GM21619 (cell line): ENCODE data around the gene PLCH2.

Source experiments
- ATAC-seq: cut with Tn5 transposase; IDR thresholded peaks from one replicate; pipeline ENCODE4 v1.9.1; 2021; ENCODE audit not compliant: unreplicated experiment

PLCH2 gene, protein sequence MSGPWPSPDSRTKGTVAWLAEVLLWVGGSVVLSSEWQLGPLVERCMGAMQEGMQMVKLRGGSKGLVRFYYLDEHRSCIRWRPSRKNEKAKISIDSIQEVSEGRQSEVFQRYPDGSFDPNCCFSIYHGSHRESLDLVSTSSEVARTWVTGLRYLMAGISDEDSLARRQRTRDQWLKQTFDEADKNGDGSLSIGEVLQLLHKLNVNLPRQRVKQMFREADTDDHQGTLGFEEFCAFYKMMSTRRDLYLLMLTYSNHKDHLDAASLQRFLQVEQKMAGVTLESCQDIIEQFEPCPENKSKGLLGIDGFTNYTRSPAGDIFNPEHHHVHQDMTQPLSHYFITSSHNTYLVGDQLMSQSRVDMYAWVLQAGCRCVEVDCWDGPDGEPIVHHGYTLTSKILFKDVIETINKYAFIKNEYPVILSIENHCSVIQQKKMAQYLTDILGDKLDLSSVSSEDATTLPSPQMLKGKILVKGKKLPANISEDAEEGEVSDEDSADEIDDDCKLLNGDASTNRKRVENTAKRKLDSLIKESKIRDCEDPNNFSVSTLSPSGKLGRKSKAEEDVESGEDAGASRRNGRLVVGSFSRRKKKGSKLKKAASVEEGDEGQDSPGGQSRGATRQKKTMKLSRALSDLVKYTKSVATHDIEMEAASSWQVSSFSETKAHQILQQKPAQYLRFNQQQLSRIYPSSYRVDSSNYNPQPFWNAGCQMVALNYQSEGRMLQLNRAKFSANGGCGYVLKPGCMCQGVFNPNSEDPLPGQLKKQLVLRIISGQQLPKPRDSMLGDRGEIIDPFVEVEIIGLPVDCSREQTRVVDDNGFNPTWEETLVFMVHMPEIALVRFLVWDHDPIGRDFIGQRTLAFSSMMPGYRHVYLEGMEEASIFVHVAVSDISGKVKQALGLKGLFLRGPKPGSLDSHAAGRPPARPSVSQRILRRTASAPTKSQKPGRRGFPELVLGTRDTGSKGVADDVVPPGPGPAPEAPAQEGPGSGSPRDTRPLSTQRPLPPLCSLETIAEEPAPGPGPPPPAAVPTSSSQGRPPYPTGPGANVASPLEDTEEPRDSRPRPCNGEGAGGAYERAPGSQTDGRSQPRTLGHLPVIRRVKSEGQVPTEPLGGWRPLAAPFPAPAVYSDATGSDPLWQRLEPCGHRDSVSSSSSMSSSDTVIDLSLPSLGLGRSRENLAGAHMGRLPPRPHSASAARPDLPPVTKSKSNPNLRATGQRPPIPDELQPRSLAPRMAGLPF (N-terminal part only)

DNA sequence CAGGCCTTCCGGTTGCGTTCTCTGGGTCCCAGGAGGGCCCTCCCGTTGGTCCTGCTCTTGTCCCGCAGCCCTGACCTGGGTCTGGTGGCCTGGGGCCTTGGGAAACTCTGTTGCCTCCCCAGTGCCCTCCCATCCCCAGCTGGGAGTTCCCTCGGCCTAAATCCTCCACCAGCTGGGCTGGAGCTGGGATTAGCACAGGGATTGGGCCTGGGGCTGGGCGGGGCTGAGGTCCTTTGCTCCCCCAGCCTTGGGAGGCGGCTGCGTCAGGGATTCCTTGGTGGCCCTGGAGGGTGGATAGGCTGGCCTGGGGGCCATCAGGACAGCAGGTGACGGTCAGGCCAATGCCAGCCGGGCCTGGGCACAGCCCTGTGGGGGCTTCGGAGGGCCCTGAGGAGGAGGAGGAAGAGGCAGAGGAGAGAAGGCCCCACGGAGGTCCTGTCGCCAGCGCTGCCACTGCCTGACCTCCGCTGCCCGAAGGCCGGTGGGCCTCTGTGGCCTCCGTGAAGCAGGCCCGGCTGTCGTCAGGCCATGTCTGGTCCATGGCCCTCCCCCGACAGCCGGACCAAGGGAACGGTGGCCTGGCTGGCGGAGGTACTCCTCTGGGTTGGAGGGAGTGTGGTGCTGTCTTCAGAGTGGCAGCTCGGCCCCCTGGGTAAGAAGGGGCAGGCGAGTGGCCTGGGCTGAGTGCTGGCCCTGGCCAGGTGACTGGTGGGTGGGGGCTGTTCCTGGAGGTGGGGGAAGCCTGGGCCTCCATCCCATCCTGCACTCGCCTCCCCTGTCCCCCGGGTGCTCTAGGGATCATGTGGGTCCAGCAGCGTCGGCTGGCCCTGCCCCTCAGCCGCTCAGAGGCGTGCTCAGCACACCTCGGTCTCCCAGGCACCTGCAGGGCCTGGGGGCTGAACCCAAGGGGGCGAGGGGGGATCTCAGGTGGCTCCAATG is at the start of gene PLCH2:
Gene PLCH2, plus strand, starts transcription at position 229 of the 939 bp plus-strand sequence. Its CDS starts 300 bp downstream, at position 529.
- ATAC-seq, result no peak

DNA sequence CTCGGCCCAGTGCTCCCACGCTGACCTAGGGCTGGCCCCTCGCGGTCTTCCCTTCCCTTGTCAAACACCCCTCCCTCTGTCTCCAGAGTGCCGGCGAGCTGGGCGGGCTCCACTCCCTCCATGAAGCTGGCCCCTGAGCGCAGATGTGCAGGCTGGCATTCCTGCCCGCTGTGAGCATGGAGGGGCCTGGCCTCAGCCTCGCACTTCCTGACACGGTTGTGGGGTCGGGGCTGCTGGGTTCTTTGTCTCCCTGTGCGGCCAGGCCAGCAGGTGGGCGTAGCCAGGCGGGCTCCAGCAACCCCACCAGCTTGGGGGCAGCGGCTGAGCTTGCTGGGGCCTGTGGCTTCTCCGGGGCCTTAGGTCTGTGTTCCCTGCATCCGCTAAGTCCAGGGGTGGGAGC is 49.5 kb upstream of the PLCH2 start:
- ATAC-seq, result no peak

DNA sequence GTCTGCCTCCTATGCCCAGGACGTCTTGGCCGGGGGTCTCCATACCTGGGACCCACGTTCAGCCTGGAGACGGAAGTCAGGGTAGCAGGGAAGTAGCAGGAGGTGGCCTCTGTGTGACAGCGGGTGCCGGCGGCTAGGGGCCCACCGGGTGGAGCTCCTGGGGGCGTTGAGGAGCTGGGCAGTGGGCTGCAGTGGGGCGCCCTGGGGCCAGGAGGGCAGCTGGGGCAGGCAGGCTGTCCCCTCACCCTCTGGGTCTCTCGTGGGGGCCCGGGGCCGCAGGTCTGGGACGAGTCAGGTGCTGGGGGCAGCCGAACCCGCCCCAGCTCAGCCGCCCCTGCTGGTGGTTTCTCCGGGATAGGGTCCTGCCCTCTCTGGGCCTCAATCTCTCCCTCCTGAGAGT is 49.0 kb upstream of the PLCH2 start:
- no peak for ATAC-seq

DNA sequence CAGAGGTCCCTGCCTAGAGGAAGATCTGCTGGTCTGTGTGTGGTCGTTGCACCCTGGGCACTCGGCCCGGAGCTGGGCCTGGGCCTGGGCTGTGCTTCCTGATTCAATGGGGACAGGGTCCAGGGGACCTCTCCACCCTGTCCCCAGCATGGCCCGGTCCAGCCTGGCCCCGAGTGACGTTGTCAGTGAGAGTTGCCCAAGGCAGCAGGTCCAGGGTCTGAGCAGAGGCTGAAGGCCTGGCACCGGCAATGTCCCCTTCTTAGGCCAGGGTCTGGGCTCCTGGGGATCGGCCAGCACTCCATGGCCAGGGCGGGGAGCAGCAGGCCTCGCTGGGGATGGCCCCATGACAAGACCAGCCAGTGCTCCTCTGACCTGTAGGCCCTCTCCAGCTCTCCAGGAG is 48.1 kb upstream of the PLCH2 start:
- ATAC-seq, result no peak

DNA sequence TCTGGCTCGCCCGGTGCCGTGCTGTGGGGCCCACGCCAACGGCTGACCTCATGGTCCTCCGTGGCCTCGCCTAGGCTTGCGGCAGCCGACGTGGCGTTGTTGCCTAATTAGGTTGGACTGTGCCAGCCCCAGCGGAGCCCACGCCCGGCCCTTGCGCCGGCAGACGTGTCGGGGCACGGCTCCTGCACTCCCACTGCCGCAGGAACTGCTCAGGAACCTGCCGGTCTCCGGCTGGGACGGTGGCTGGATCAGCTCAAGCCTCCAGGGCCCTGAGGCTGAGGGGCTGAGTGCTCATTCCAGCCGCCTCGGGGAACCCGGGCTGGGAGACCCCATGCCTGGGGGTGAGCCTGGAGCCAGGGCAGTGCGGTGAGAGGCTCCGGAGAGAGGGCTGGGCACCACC is 47.6 kb upstream of the PLCH2 start:
- no peak for ATAC-seq

DNA sequence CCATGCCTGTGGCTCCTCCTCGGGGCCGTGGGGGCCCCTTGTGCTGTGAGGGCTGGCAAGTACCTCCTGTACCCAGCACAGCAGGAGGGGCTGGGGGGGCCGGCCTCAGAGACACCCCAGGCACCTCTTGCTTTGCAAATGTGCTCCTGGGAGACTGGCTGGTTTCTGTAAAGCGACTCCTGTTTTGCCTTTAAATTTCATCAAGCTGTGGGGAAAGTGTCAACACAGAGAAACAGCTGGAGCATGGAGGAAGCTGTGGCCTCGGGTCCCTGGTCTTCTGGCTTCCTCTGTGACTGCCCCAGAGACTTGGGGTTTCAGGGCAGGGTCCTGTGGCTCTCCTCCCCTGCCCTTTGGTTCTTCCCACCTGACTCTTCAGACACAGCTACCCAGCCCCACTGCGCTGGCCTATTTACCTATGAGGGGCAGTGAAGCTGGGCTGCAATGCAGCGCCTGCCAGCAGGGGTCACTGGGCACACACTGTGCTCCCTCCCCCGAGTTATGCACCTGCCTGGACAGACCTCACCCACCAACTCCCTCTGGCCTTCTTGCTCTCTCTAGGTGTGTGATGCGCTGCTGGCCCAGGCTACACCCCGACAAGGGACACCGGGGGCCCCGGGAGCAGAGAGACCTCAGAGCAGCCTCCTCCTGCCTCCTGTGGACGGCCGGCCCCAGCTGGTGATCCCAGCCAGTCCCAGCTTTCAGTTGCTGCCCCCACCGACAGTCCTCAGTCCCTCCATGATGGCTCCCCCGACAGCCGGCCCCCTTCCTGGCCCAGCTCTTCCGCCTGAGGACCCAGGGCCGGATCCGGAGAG is 46.1 kb upstream of the PLCH2 start:
- no peak for ATAC-seq

DNA sequence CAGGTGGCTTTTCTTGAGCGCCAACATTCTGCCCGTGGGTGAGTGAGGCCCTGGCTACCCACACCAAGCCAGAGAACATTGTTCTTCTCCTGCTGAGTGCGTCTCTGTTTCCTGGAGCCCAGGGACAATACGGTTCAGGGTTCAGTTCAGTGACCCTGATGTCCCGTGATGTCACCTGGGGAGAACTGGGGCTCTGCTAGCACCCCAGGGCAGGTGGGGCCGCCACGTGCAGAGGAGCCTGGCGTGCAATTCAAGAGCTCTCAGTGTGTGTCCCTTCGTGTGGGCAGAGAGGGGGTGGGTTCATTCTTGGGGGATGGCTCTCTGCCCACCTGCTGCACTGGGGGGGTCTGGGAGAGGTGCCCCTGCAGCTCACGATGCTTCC is 45.5 kb upstream of the PLCH2 start:
- no peak for ATAC-seq

DNA sequence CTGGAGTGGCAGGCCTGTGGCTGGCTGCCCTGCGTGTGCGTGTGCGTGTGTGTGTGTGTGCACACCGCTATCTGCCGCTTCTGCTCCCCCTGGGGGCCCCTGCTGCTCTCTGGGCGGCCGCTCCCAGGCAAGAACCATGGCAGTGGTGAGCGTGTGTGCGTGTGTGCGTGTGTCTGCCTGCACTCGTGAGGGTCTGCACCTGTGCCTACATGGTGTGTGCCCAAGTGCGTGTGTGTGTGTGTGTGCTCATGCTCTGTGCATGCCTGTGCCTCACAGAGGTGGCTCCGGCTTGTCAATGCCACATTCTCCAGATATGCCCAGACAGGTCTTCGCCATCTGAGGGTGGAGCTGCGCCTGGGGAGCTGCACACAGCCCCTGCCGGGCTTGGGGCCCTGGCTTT is 45.0 kb upstream of the PLCH2 start:
- ATAC-seq, result no peak

DNA sequence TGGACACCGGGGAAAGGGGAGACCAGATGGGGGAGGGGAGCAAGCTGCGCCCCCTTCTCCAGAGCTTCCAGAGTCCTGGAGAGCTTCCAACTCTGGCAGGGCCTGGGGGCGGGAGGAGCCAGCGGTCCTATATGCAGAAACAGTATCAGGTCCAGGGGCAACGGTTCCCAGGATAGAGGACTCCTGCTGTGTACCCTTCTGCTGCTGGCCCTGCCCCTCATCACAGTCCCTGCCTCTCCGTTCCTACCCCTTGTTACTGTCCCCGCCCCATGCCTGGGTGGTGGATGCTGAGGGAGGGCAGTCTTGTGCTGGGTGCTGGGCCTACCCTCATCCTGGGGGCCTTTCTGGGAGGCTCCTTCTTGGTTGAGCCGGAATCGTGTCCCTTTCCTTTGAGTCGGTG is 44.6 kb upstream of the PLCH2 start:
- ATAC-seq, result no peak

DNA sequence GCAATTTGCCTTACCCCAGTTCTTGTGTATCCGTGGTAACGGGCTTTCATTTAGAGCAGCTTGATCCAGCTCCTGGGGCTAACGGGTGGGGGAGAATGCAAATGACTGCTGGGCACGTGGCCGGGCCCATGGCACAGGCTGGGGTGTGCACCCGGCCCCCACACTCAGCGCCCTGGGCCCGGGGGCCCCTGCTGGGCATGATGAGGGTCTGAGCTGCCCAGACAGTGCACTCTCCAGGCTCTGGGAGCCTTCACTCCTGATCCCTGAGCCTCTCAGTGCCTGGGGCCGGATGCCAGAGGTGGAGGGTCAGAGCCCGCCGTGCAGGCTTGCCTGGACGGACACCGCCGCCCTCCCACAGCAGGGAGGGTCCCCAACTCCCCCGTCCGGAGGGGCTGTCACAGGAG is 43.6 kb upstream of the PLCH2 start:
- no peak for ATAC-seq

DNA sequence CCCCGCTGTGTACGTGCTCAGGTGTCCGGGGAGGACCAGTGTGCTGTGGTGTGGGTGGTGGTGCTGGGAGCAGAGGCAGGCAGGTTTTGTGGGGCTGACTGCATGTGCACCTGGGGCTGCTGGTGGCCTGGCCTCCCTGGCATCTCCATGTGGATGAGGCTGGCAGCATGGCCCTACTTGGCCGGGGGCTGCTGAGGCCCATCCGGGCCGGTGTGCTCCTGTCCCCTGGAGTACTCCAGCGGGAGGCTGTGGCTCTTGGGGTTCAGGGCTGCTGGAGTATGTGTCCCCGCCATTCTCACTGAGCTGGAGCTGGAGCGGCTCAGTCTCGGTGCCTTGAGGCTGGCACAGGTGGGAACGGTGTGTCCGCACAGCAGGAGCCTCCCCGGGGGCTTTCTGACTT is 42.9 kb upstream of the PLCH2 start:
- no peak for ATAC-seq

DNA sequence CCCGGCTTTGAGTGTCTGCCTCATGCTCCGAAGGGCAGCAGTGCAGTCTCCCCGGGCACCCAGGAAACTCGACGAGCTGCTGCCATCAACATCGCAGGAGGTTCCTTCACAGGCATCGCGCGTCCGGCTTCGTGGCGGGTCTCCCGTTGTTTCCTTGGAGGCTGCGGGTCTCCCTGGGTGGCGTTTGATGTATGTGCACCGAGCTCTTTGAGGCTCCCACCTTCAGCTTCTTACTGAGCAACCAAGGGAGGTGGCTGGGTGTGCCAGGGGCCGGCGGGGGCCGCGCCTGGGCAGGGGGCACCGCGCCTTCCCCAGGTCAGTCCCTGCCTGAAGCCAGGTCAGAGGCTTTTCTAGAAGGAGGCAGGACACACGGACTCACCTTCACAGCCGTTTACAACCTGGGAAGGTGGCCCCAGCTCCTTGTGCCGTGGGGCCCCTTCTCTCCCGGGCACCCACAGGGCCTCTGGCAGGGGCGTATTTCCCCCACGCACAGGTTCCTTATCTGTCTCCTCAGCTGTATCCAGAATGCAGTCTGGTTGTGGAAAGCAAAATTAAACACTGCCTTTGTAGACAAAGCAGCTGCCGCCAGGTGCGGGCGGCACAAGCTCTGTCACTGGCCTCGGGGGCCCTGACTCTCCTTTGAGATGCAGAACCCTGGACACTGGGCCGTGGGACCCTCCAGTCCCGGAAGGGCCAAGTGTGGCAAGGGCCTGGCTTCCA is 42.0 kb upstream of the PLCH2 start:
- ATAC-seq, result no peak

DNA sequence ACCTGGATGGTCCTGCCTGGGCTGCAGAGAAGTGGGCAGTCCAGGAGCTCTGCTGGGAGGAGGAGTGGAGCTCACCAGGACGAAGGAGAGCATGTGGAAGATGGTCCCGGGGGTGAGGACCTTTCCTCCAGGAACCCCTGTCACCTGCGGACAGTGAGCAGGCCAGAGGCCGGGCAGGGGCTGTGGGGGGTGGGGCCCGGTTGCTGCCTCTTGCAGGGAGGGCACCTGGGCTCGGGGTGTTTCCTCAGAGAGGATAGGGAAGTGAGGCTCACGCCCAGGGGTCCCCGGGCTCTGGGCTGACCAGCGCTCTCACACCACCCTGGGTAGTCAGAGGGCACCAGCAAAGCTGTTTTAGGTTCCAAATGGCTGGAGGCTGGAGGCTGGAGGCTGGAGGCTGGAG is 41.0 kb upstream of the PLCH2 start:
- no peak for ATAC-seq

DNA sequence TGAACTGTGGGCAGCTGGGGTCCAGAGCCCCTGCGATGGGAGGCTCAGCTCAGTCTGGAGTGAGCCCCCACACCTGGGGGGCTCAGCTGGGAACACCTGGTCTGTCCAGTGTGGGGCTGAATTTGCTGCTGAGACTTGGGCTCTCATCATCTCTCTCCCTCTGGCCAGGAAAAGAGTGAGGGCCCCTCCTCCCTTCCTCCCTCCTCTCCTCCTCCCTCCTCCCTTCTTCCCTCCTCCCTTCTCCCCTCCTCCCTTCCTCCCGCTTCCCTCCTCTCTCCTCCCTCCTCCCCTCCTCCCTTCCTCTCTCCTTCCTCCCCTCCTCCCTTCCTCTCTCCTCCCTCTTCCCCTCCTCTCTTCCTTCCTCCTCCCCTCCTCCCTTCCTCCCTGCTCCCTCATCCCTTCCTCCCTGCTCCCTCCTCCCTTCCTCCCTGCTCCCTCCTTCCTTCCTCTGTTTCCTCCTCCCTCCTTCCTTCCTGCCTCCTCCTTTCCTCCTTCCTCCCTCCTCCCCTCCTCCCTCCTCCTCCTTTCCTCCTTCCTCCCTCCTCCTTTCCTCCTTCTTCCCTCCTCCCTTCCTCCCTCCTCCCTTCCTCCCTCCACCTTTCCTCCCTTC is 40.2 kb upstream of the PLCH2 start:
- no peak for ATAC-seq

DNA sequence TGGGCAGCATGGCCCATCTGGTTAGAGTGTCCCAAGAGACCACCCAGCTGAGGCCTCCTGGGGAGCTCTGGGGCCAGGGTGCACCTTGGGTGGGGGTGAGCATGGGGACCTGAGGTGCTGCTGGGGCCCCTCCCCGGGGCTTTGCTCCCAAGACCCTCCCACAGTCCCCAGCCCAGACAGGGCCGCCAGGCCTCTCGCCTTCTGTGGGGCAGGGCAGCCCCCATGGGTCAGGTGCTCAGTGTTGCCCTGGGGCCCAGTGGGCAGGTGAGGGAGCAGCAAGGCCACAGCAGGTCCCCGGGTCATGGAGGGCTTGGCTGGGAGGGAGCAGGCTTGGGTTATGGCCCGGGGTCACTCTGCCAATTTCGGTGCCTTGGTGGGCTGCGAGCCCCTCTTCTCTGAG is 39.2 kb upstream of the PLCH2 start:
- no peak for ATAC-seq

DNA sequence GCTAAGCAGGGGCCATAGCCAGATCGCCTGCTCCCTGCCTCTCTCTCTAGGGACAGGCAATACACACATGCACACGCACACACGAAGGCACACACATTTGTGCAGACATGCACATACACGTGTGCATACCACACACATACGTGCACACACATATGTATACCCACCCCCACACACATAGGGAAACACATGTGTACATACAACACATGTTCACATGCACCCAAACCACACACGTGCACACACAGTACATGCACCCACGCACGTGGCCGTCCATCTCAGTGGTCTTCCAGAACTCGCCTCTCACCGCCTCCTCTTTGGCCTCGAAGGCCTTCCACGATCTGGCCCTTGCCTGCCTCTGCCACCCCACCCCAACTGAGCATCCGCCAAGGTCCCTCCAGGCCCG is 38.5 kb upstream of the PLCH2 start:
- no peak for ATAC-seq

DNA sequence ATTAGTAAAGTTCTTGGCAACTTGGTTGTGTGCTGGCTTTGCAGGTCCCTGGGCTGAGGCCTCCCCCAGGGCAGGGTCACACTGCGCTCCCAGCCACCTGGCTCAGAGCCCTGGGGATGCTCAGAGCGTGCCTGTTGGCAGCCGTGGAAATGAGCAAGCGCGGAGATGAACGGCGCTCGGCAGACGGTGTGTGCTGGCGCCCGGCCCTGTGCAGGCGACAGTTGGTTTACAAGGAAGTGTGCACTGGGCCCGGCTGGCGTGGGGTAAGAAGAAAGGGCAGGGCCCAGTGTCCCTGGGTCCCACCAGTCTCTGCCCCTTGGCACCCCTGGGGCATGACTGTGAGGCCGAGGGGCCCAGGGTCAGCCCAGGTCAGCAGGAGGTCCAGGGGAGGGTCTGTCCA is 38.1 kb upstream of the PLCH2 start:
- no peak for ATAC-seq

DNA sequence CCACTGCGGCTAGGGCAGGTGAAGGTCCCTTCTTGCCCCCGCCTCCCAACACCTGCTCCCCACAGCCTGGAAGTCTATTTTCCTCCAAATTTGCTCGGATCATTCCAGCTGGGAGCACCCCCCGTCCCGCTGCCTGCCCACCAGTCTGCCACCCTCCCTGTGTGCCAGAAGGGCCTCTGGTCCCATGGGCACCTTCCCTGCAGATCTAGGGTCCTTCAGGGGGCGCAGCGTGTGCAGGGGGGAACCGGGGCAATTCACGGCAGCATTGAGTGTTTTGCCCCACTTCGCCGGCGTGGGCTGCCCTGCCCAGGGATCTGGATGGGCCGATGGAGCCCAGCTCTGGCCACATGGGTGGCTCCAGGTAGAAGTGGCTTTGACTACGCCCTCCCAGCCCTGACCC is 37.4 kb upstream of the PLCH2 start:
- no peak for ATAC-seq

DNA sequence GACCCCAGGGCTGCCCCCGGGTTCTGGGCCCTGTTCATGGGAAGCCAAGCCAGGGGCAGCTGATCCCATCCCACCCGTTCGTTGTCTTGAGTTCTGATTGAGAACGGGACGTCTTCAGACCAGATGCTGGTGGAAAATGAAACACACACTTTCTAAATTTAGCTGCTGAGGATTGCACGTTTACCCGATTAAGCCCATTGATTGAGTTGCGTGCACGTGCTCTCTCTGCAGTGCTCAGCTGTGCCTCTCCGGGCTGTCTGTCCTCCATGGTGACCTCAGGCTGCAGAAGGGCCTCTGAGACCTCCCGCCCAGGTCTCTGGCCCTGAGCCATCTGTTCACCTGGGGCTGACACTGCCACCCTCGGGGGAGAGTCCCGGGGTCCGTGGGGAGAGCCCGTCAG is 36.7 kb upstream of the PLCH2 start:
- ATAC-seq, result no peak
